HepG2 (cell line): Measurements from ENCODE around the gene GPS1. TPM values are rescaled to one million over a fixed set of nuclear protein-coding genes. Genes with fewer than 3 reads are reported as not detected.
A peak's percentile ranks its signal among the peaks of the same experiment; 100 is the strongest.

ENCODE experiments used
- AHR ChIP-seq: IDR thresholded peaks from 2 replicates; pipeline ENCODE4 v1.6.1; 2018; ENCODE audit warnings: missing genetic modification reagents, missing compliant biosample characterization
- CBX5 ChIP-seq: sonication (generic); formaldehyde crosslinking; IDR thresholded peaks from 2 replicates; pipeline ENCODE4 v1.4.0; 2020; ENCODE audit warnings: missing genetic modification reagents, borderline replicate concordance
- CHD4 ChIP-seq: fragments of 200-600 bp; sonication (generic); IDR thresholded peaks from 2 replicates; pipeline ENCODE4 v1.7.0; 2017; ENCODE audit warnings: mild to moderate bottlenecking, low read length, borderline replicate concordance
- DPF2 ChIP-seq: sonication (generic); formaldehyde crosslinking; IDR thresholded peaks from 2 replicates; pipeline ENCODE4 v1.4.0; 2020; ENCODE audit warnings: mild to moderate bottlenecking, low read depth, missing genetic modification reagents, borderline replicate concordance
- HCFC1 ChIP-seq: fragments of 150-350 bp; IDR thresholded peaks from 2 replicates; pipeline ENCODE4 v1.6.1; 2014; ENCODE audit warnings: low read depth, low read length
- KAT2B ChIP-seq: fragments of 150-350 bp; IDR thresholded peaks from 2 replicates; pipeline ENCODE4 v1.6.1; 2014; ENCODE audit warnings: low read depth, low read length, borderline replicate concordance
- KDM2A ChIP-seq: sonication (generic); formaldehyde crosslinking; IDR thresholded peaks from 2 replicates; pipeline ENCODE4 v1.4.0; 2020; ENCODE audit warnings: low read depth, missing genetic modification reagents, borderline replicate concordance
- KLF15 ChIP-seq: sonication (generic); formaldehyde crosslinking; IDR thresholded peaks from 2 replicates; pipeline ENCODE4 v1.8.1; 2023; ENCODE audit warnings: borderline replicate concordance, mild to moderate bottlenecking, inconsistent platforms, missing genetic modification reagents, mixed read lengths
- KMT2B ChIP-seq: IDR thresholded peaks from 2 replicates; pipeline ENCODE4 v1.6.1; 2016; ENCODE audit warnings: missing genetic modification reagents, missing compliant biosample characterization
- MAX ChIP-seq: IDR thresholded peaks from 2 replicates; pipeline ENCODE4 v1.6.1; 2012; ENCODE audit warnings: inconsistent platforms
- PTBP1 ChIP-seq: fragments of 200-400 bp; formaldehyde crosslinking; IDR thresholded peaks from 2 replicates; pipeline ENCODE4 v1.6.1; 2018; ENCODE audit warnings: low read length, low read depth; ENCODE audit not compliant: poor library complexity, severe bottlenecking
- SMAD1 ChIP-seq: sonication (generic); formaldehyde crosslinking; IDR thresholded peaks from 2 replicates; pipeline ENCODE4 v1.4.0; 2020; ENCODE audit warnings: missing genetic modification reagents, low read depth, mild to moderate bottlenecking, borderline replicate concordance
- SRSF9 ChIP-seq: fragments of 200-400 bp; formaldehyde crosslinking; IDR thresholded peaks from 2 replicates; pipeline ENCODE4 v1.6.1; 2018; ENCODE audit warnings: borderline replicate concordance, mild to moderate bottlenecking, low read depth, low read length; ENCODE audit not compliant: insufficient read depth, poor library complexity, severe bottlenecking
- SUZ12 ChIP-seq: fragments of 150-350 bp; IDR thresholded peaks from 2 replicates; pipeline ENCODE4 v1.6.1; 2014; ENCODE audit warnings: low read depth, low read length
- THRA ChIP-seq: sonication (generic); formaldehyde crosslinking; IDR thresholded peaks from 2 replicates; pipeline ENCODE4 v1.4.0; 2020; ENCODE audit warnings: missing genetic modification reagents, borderline replicate concordance
- ZBTB25 ChIP-seq: IDR thresholded peaks from 2 replicates; pipeline ENCODE4 v1.6.1; 2018; ENCODE audit warnings: missing genetic modification reagents
- ZFP90 ChIP-seq: sonication (generic); formaldehyde crosslinking; IDR thresholded peaks from 2 replicates; pipeline ENCODE4 v1.8.0; 2022; ENCODE audit warnings: missing genetic modification reagents, mild to moderate bottlenecking, inconsistent platforms, borderline replicate concordance
- ZNF251 ChIP-seq: sonication (generic); formaldehyde crosslinking; IDR thresholded peaks from 2 replicates; pipeline ENCODE4 v1.9.0; 2021; ENCODE audit warnings: mild to moderate bottlenecking, missing genetic modification reagents
- ZNF430 ChIP-seq: sonication (generic); formaldehyde crosslinking; IDR thresholded peaks from 2 replicates; pipeline ENCODE4 v1.9.0; 2021; ENCODE audit warnings: mild to moderate bottlenecking, missing genetic modification reagents
- ZNF446 ChIP-seq: sonication (generic); formaldehyde crosslinking; IDR thresholded peaks from 2 replicates; pipeline ENCODE4 v1.5.0; 2020; ENCODE audit warnings: mild to moderate bottlenecking, missing genetic modification reagents
- ZNF577 ChIP-seq: sonication (generic); formaldehyde crosslinking; IDR thresholded peaks from 2 replicates; pipeline ENCODE4 v1.4.0; 2020; ENCODE audit warnings: mild to moderate bottlenecking, low read depth, missing genetic modification reagents, borderline replicate concordance
- ZNF891 ChIP-seq: sonication (generic); formaldehyde crosslinking; IDR thresholded peaks from 2 replicates; pipeline ENCODE4 v1.5.0; 2020; ENCODE audit warnings: mild to moderate bottlenecking, missing genetic modification reagents
- ZSCAN22 ChIP-seq: sonication (generic); formaldehyde crosslinking; IDR thresholded peaks from 2 replicates; pipeline ENCODE4 v1.4.0; 2020; ENCODE audit warnings: mild to moderate bottlenecking, missing genetic modification reagents
- polyA plus RNA-seq, 8 experiments: library from polyadenylated mRNA; depleted of rRNA in 3 of 8; stranded (reverse) in 7 of 8; unstranded in 1 of 8; fragments of >200 nt; fragmentation: Illumina TruSeq in 4 of 8; extraction: Trizol in 4 of 8; gene quantifications; 2 replicates each; pipeline versions ENCODE4 v1.2.1 to v1.2.3, GENCODE V29; 2011 to 2016; ENCODE audit warnings: low read depth in 4 of 8, missing spikeins in 1 of 8, mixed read lengths in 1 of 8; ENCODE audit not compliant: insufficient read depth in 1 of 8
- total RNA-seq, 5 experiments: library from RNA; depleted of rRNA; stranded (reverse); fragments of >200 nt; fragmentation: Illumina TruSeq; extraction: Trizol; gene quantifications; 2 replicates each; pipeline ENCODE4 v1.2.3, GENCODE V29; 2016; ENCODE audit warnings: low read depth in 1 of 5
- TF ChIP-seq, protein P1 (sequence below): sonication (generic); formaldehyde crosslinking; IDR thresholded peaks from 2 replicates; pipeline ENCODE4 v1.8.1; 2023; ENCODE audit warnings: mild to moderate bottlenecking, inconsistent platforms, moderate library complexity, missing genetic modification reagents, borderline replicate concordance
- TF ChIP-seq, protein P2 (sequence below): sonication (generic); formaldehyde crosslinking; IDR thresholded peaks from 2 replicates; pipeline ENCODE4 v1.4.0; 2020; ENCODE audit warnings: mild to moderate bottlenecking, missing genetic modification reagents

Gene GPS1
- total and polyA plus RNA-seq, 2 of the 13 experiments (the other 11 are each of a cell fraction or from before 2014, with no cell fraction given) = 124 to 128 TPM

DNA sequence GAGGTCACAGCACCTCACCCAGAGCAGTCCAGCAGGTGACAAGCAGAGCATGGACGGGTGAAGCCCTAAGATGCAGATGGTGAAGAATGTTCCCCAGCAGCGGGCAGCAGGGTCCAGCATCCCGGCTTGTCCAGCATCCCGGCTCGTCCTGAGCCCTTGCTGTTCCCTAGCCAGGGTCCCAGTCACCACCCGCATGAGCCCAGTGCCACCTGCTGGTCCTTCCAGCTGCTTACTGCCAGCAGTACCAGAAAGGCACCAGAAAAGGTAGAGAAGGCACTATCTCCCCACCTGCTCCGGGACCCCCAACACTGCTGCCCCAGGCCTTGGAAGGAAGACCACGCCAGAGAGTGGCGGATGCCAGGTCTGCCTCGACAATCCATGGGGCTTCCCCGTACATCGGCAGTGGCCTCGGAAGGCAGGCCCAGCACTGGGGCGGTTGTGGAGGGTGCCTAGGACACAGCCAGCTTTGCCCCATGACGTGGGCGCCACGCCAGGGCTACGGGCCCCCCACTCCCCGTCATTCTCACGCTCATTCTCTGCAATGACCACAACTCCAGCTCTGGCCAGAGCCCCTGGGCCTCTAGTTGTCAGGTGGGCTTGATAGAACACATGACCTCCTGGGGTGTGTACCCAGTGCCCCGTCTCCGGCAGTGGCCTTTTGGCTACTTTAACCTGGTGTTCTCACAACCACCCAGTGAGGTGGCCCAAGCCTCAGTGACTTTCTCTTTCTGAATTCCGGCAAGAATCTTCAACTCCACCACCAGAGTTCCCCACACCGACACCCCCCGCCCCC is 30.4 kb upstream of the GPS1 start (continued):
- TF ChIP-seq PTBP1 (no peak), ZSCAN22 (CRISPR knock-in tag) (no peak), MAX (peak; percentile 54), ZNF430 (peak; percentile 91; the same call in 1 of the 2 replicates), AHR (0 out of 2 replicates have a peak, but pooled peaks have one; percentile 52), CHD4 (no peak), ZNF891 (CRISPR knock-in tag) (0 out of 2 replicates have a peak, but pooled peaks have one; percentile 46), SRSF9 (no peak), ZBTB25 (no peak), KMT2B (CRISPR knock-in tag) (no peak; the same call in 1 of the 2 replicates), SMAD1 (CRISPR knock-in tag) (no peak; the same call in 1 of the 2 replicates), SUZ12 (no peak), DPF2 (CRISPR knock-in tag) (no peak), ZFP90 (CRISPR knock-in tag) (peak; percentile 84; the same call in 1 of the 2 replicates), KDM2A (CRISPR knock-in tag) (peak; percentile 96), HCFC1 (no peak), CBX5 (CRISPR knock-in tag) (peak; percentile 89; the same call in 1 of the 2 replicates), ZNF577 (CRISPR knock-in tag) (no peak), KLF15 (CRISPR knock-in tag) (no peak), ZNF446 (CRISPR knock-in tag) (0 out of 2 replicates have a peak, but pooled peaks have one; percentile 15), KAT2B (no peak), THRA (CRISPR knock-in tag) (no peak), ZNF251 (CRISPR knock-in tag) (peak; percentile 80; the same call in 1 of the 2 replicates)
- TF ChIP-seq, protein P1, sequence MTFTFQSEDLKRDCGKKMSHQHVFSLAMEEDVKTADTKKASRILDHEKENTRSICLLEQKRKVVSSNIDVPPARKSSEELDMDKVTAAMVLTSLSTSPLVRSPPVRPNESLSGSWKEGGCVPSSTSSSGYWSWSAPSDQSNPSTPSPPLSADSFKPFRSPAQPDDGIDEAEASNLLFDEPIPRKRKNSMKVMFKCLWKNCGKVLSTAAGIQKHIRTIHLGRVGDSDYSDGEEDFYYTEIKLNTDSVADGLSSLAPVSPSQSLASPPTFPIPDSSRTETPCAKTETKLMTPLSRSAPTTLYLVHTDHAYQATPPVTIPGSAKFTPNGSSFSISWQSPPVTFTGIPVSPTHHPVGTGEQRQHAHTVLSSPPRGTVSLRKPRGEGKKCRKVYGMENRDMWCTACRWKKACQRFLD (CRISPR knock-in tag) = no peak
- TF ChIP-seq, protein P2, sequence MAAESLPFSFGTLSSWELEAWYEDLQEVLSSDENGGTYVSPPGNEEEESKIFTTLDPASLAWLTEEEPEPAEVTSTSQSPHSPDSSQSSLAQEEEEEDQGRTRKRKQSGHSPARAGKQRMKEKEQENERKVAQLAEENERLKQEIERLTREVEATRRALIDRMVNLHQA = no peak
